GM12878 (cell line): ENCODE results near the gene BET1. TPM values are rescaled to one million over a fixed set of nuclear protein-coding genes. Genes with fewer than 3 reads are reported as not detected.
A peak's percentile ranks its signal among the peaks of the same experiment; 100 is the strongest.

Source experiments
- ASH2L ChIP-seq: fragments of 300-600, 200-600 bp; sonication (generic); IDR thresholded peaks from 2 replicates; pipeline ENCODE4 v1.6.1; 2017; ENCODE audit warnings: low read depth, mild to moderate bottlenecking, borderline replicate concordance
- BACH1 ChIP-seq: fragments of 450-650 bp; IDR thresholded peaks from 2 replicates; pipeline ENCODE4 v1.6.1; 2017; ENCODE audit warnings: mild to moderate bottlenecking, borderline replicate concordance
- CHD2 ChIP-seq: IDR thresholded peaks from 2 replicates; pipeline ENCODE4 v1.6.1; 2011; ENCODE audit warnings: low read depth, low read length, improper control_type of control experiment, borderline replicate concordance
- CREB1 ChIP-seq: IDR thresholded peaks from 2 replicates; pipeline ENCODE4 v1.6.1; 2012; ENCODE audit warnings: low read depth, mild to moderate bottlenecking, inconsistent platforms
- CTCF ChIP-seq, 3 experiments: IDR thresholded peaks in 2 of 3; conservative IDR thresholded peaks in 1 of 3; 2 replicates each; pipeline ENCODE4 v1.5.1; 2011; ENCODE audit warnings: low read depth in 3 of 3, low read length in 3 of 3, mild to moderate bottlenecking in 3 of 3, control low read depth in 2 of 3, moderate library complexity in 2 of 3, inconsistent platforms in 1 of 3, mixed read lengths in 1 of 3; ENCODE audit not compliant: control insufficient read depth in 2 of 3, insufficient read depth in 1 of 3; ENCODE audit errors: extremely low read depth in 1 of 3
- ELK1 ChIP-seq: IDR thresholded peaks from 2 replicates; pipeline ENCODE4 v1.6.1; 2012; ENCODE audit warnings: low read depth, low read length, improper control_type of control experiment
- ESRRA ChIP-seq: IDR thresholded peaks from 2 replicates; pipeline ENCODE4 v1.6.1; 2012; ENCODE audit warnings: mild to moderate bottlenecking, low read length, improper control_type of control experiment
- FOXM1 ChIP-seq: IDR thresholded peaks from 2 replicates; pipeline ENCODE4 v1.6.1; 2012; ENCODE audit warnings: low read depth, mild to moderate bottlenecking, inconsistent platforms, low read length, moderate library complexity
- HDAC2 ChIP-seq: fragments of 200-600 bp; sonication (generic); IDR thresholded peaks from 2 replicates; pipeline ENCODE4 v1.6.1; 2017
- JUNB ChIP-seq: IDR thresholded peaks from 2 replicates; pipeline ENCODE4 v1.6.1; 2016; ENCODE audit warnings: antibody characterized with exemption, mild to moderate bottlenecking
- LARP7 ChIP-seq: fragments of 450-650 bp; IDR thresholded peaks from 2 replicates; pipeline ENCODE4 v1.6.1; 2017; ENCODE audit warnings: mild to moderate bottlenecking
- MYB ChIP-seq: fragments of 150-350 bp; IDR thresholded peaks from 2 replicates; pipeline ENCODE4 v1.6.1; 2014; ENCODE audit warnings: mild to moderate bottlenecking, low read depth, low read length, borderline replicate concordance
- POLR2AphosphoS5 ChIP-seq: IDR thresholded peaks from 2 replicates; pipeline ENCODE4 v1.6.1; 2011; ENCODE audit warnings: mild to moderate bottlenecking, low read length, inconsistent platforms
- RAD21 ChIP-seq: IDR thresholded peaks from 2 replicates; pipeline ENCODE4 v1.6.1; 2011; ENCODE audit warnings: mild to moderate bottlenecking, low read depth, low read length, moderate library complexity; ENCODE audit not compliant: insufficient read depth
- RAD51 ChIP-seq: fragments of 450-650 bp; IDR thresholded peaks from 2 replicates; pipeline ENCODE4 v1.6.1; 2016; ENCODE audit warnings: moderate library complexity, mild to moderate bottlenecking, inconsistent platforms
- RCOR1 ChIP-seq: conservative IDR thresholded peaks from 2 replicates; pipeline ENCODE4 v1.6.1; 2012; ENCODE audit warnings: low read depth, low read length, improper control_type of control experiment
- RELA ChIP-seq: fragments of 450-650 bp; IDR thresholded peaks from 2 replicates; pipeline ENCODE4 v1.8.0; 2014; ENCODE audit warnings: borderline replicate concordance; ENCODE audit not compliant: partially characterized antibody
- RELB ChIP-seq: fragments of 450-650 bp; IDR thresholded peaks from 2 replicates; pipeline ENCODE4 v1.6.1; 2017; ENCODE audit warnings: low read depth, mild to moderate bottlenecking, moderate library complexity
- STAT3 ChIP-seq: IDR thresholded peaks from 2 replicates; pipeline ENCODE4 v1.6.1; 2011; ENCODE audit warnings: low read depth, low read length, improper control_type of control experiment
- ZBTB40 ChIP-seq: fragments of 450-650 bp; IDR thresholded peaks from 2 replicates; pipeline ENCODE4 v1.6.1; 2016; ENCODE audit warnings: mild to moderate bottlenecking, moderate library complexity, borderline replicate concordance
- ZNF24 ChIP-seq: fragments of 450-650 bp; IDR thresholded peaks from 2 replicates; pipeline ENCODE4 v1.6.1; 2017; ENCODE audit warnings: antibody characterized with exemption, mild to moderate bottlenecking
- ZNF384 ChIP-seq: IDR thresholded peaks from 2 replicates; pipeline ENCODE4 v1.6.1; 2012; ENCODE audit warnings: low read depth, mild to moderate bottlenecking, low read length, improper control_type of control experiment, borderline replicate concordance
- ZNF622 ChIP-seq: fragments of 450-650 bp; IDR thresholded peaks from 2 replicates; pipeline ENCODE4 v1.6.1; 2017; ENCODE audit warnings: mild to moderate bottlenecking, inconsistent platforms
- polyA plus RNA-seq, 11 experiments: library from polyadenylated mRNA; depleted of rRNA in 4 of 11; unstranded in 6 of 11; stranded (reverse) in 5 of 11; fragments of >200 nt; fragmentation: Nextera tagmentation in 4 of 11; fragmentation: Illumina TruSeq in 1 of 11; extraction: Ambion mirVana in 4 of 11; extraction: Trizol in 1 of 11; gene quantifications; 1 replicate in 1 of 11; 2 replicates in 10 of 11; pipeline versions ENCODE4 v1.2.1 to v1.2.3, GENCODE V29; 2011 to 2016; ENCODE audit warnings: inconsistent platforms in 2 of 11, missing spikeins in 2 of 11, low read depth in 1 of 11
- total RNA-seq, 4 experiments: library from RNA; depleted of rRNA in 3 of 4; stranded (reverse); fragments of >200 nt in 3 of 4; fragmentation: Illumina TruSeq in 1 of 4; extraction: Trizol in 1 of 4; gene quantifications; 2 replicates each; pipeline versions ENCODE4 v1.2.1 to v1.2.3, GENCODE V29; 2013 to 2021

Gene BET1
- total and polyA plus RNA-seq, 10 of the 15 experiments (the other 5 are each of a cell fraction or from before 2014, with no cell fraction given) = 12.5 to 99.5 (median 28.4) TPM

- TF ChIP-seq CHD2 (no peak), ESRRA (no peak), RELB (peak; percentile 61; the same call in 1 of the 2 replicates), LARP7 (no peak), ASH2L (no peak), ZNF622 (no peak), RCOR1 (no peak), ELK1 (no peak), RAD21 (no peak), BACH1 (no peak), CTCF (IDR thresholded peaks at IDR 0.05 in 2 of 3, conservative IDR thresholded peaks at IDR 0.05 in 1 of 3; ENCODE audit: control insufficient read depth in 2 of 3, extremely low read depth in 1 of 3, insufficient read depth in 1 of 3, low read depth in 3 of 3, low read length in 3 of 3) (no peak), ZNF24 (peak; percentile 80), STAT3 (no peak), ZNF384 (peak; percentile 63), HDAC2 (no peak), RAD51 (no peak), POLR2AphosphoS5 (no peak), MYB (no peak), CREB1 (no peak), FOXM1 (no peak), ZBTB40 (no peak; the same call in 1 of the 2 replicates), RELA (no peak), JUNB (0 out of 2 replicates have a peak, but pooled peaks have one; percentile 18)
Measured at GRCh38 chr7:93980744-93981479, 23.2 kb downstream of the BET1 start (continued).
